Heart left ventricle (tissue), 16 donors: ENCODE data around the gene SEC61G. TPM values are rescaled to one million over a fixed set of nuclear protein-coding genes. Genes with fewer than 3 reads are reported as not detected.

ENCODE experiments used
- ATAC-seq, 4 donors: fragments of 200-7000 bp; cut with Tn5 transposase; one replicate each; pipeline ENCODE4 v1.9.1; 2020 to 2022; ENCODE audit warnings: moderate library complexity in 4 of 4, mild to moderate bottlenecking in 3 of 4, moderate number of reproducible peaks in 1 of 4
- DNase-seq, 5 donors: peaks; one replicate each; pipeline ENCODE4 v3.0.0-alpha.2; 2020
- H3K27ac ChIP-seq, 12 donors: fragments of 200-600 bp; sonication (generic) in 4 of 12; one replicate each; pipeline versions ENCODE4 v1.5.0 to v1.8.0; 2016 to 2022; ENCODE audit warnings: mild to moderate bottlenecking in 2 of 12
- H3K27me3 ChIP-seq, 9 donors: fragments of 200-600 bp; sonication (generic) in 2 of 9; one replicate each; pipeline versions ENCODE4 v1.5.1 to v1.8.0; 2016 to 2022; ENCODE audit warnings: mild to moderate bottlenecking in 3 of 9
- H3K36me3 ChIP-seq, 9 donors: fragments of 200-600 bp; sonication (generic) in 2 of 9; one replicate each; pipeline versions ENCODE4 v1.5.0 to v1.8.0; 2018 to 2022; ENCODE audit warnings: mild to moderate bottlenecking in 2 of 9
- H3K4me1 ChIP-seq, 12 donors: fragments of 200-600 bp; sonication (generic) in 4 of 12; one replicate each; pipeline versions ENCODE4 v1.5.0 to v1.8.0; 2016 to 2022; ENCODE audit warnings: mild to moderate bottlenecking in 3 of 12
- H3K4me3 ChIP-seq, 12 donors: fragments of 200-600 bp; sonication (generic) in 4 of 12; one replicate each; pipeline versions ENCODE4 v1.5.0 to v1.8.0; 2017 to 2022; ENCODE audit warnings: mild to moderate bottlenecking in 9 of 12, moderate library complexity in 4 of 12
- H3K9me3 ChIP-seq, 12 donors: fragments of 200-600 bp; sonication (generic) in 4 of 12; one replicate each; pipeline versions ENCODE4 v1.5.0 to v1.8.0; 2016 to 2022; ENCODE audit warnings: mild to moderate bottlenecking in 1 of 12
- POLR2A ChIP-seq, 2 donors: fragments of 450-650 bp; IDR thresholded peaks; one replicate each; pipeline ENCODE4 v1.6.1; 2017; ENCODE audit warnings: antibody characterized with exemption in 2 of 2, mild to moderate bottlenecking in 2 of 2, moderate library complexity in 2 of 2
- WGBS, 4 donors: extraction: QIAGEN DNeasy Blood & Tissue Kit in 2 of 4; methylation state at CpG; one replicate each; pipeline versions ENCODE4 v1.1.5 to v1.1.7; 2013 to 2018; 5-methylcytosine and 5-hydroxymethylcytosine counted together
- intact Hi-C, 10 donors: fragments of 100-400 bp; cut with DNase I; formaldehyde crosslinking; loops; one replicate each; pipeline versions ENCODE4 v1.11.1 to v1.14.2; 2022
- polyA plus RNA-seq, 2 donors: library from polyadenylated mRNA; stranded (reverse); fragments of 200-250 nt; gene quantifications; one replicate each; pipeline ENCODE4 v1.2.3, GENCODE V29; 2013
- total RNA-seq, 9 donors: library from RNA; depleted of rRNA in 2 of 9; stranded (reverse); fragments of >200 nt in 2 of 9; fragmentation: NEBNext Ultra II Directional in 3 of 9; extraction: Animal tissue kit (Norgen Biotek cat#: 25700) in 3 of 9; gene quantifications; one replicate each; pipeline versions ENCODE4 v1.1.0 to v1.2.4, GENCODE V29; 2016 to 2023
- TF ChIP-seq, protein P1 (sequence below), 12 donors: fragments of 200-600 bp; sonication (generic) in 4 of 12; IDR thresholded peaks; one replicate each; pipeline versions ENCODE4 v1.5.0 to v1.8.0; 2018 to 2022; ENCODE audit warnings: antibody characterized with exemption in 12 of 12, mild to moderate bottlenecking in 5 of 12
- donor health status: ischemic (EF 13 %, LVEDD 7.1; RV severe dilation, severe dysfunction).
- donor health status: healthy with polysubstance abuse.
- donor health status: DM: no; HTN: yes; CAD: no.
- donor health status: DM: no; HTN: no; CAD: no.
- donor health status: ischemic (EF 25% LVEDD 6.9; RV normal size, moderate dysfunction).
- donor health status: ischemic (EF 25% LVEDD 5.7; RV mildly dilated, moderate dysfunction).
- donor health status: healthy.
- donor health status: DM: yes; HTN: yes; CAD: no.
- donor health status: ischemic (EF 35%, LVEDD 5.7; RV mildly dilated, moderate dysfunction).
- donor health status: nonischemic (EF 11% LVEDD 7.7; RV severe dilation, severe dysfunction).
- donor health status: DM: yes; HTN: yes; CAD: no.
- donor health status: PGD.
- donor health status: ischemic (EF 29% LVEDD 5.4; RV normal size, mild dysfunction).
- donor health status: nonischemic (EF 23%, LVEDD 6.1; RV moderate dilation, normal function).

Gene SEC61G
- total and polyA plus RNA-seq, 11 donors, result 65.7 to 629 (median 106) TPM

DNA sequence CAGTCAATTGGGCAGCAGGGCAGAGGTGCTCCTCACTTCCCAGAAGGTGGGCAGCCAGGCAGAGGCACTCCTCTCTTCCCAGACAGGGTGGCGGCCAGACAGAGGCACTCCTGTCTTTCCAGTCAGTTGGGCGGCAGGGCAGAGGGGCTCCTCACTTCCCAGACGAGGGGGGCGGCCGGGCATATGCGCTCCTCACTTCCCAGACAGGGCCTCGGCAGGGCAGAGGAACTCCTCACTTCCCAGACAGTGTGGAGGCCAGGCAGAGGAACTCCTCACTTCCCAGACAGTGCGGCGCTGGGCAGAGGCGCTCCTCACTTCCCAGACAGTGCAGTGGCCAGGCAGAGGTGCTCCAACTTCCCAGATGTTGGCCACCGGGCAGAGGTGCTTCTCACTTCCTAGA lies 33.4 kb upstream of the SEC61G start:
- TF ChIP-seq POLR2A (IDR thresholded peaks at IDR 0.05), result no peak
- TF ChIP-seq, protein P1, sequence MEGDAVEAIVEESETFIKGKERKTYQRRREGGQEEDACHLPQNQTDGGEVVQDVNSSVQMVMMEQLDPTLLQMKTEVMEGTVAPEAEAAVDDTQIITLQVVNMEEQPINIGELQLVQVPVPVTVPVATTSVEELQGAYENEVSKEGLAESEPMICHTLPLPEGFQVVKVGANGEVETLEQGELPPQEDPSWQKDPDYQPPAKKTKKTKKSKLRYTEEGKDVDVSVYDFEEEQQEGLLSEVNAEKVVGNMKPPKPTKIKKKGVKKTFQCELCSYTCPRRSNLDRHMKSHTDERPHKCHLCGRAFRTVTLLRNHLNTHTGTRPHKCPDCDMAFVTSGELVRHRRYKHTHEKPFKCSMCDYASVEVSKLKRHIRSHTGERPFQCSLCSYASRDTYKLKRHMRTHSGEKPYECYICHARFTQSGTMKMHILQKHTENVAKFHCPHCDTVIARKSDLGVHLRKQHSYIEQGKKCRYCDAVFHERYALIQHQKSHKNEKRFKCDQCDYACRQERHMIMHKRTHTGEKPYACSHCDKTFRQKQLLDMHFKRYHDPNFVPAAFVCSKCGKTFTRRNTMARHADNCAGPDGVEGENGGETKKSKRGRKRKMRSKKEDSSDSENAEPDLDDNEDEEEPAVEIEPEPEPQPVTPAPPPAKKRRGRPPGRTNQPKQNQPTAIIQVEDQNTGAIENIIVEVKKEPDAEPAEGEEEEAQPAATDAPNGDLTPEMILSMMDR (IDR thresholded peaks at IDR 0.05), result no peak
- H3K4me1 ChIP-seq, result peaks cover 0 to 8% (median 2%) of the 10 kb centered on the region in 12 donors
- H3K27me3 ChIP-seq, result no peaks in the 10 kb centered on the region
- WGBS, 4 donors, result 50 to 86% (median 83%) methylated on average over 10 to 11 of the region's 11 CpGs
- no peak overlapping the region for H3K27ac ChIP-seq
- no peaks in the 10 kb centered on the region for H3K9me3 ChIP-seq
- no peaks in the 10 kb centered on the region for H3K36me3 ChIP-seq
- no peak for ATAC-seq
- intact Hi-C loops, result loop anchor here in 2 of 10 donors (5.0 to 10.0 kb wide), 2 partner anchors 45 to 222 kb away; partner anchors contain the start of gene EGFR (in 1 of the 2)
- no peak for DNase-seq
- no peak overlapping the region for H3K4me3 ChIP-seq

DNA sequence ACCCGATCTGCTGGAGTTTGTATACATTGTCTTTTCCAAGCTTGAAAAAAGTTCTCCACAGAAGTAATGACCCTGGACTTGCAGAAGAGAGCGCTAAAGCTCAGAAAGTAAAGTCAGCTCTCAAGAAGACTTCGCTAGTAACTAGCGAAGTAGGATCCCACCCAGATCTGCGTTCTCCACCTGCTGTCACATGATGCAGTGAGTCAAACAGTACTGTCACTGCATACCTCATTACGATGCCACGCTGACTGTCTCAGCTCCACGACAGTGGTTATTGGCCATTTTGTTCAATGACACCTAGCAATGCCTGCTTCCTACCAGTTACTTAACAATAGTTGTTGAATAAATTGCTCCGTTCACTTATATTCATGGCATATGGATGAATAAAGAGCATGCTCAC lies 29.7 kb upstream of the SEC61G start:
- Histone ChIP-seq H3K4me1 (peaks cover 0 to 8% (median 2%) of the 10 kb centered on the region in 12 donors), H3K27ac (no peak overlapping the region), H3K9me3 (no peaks in the 10 kb centered on the region), H3K27me3 (no peaks in the 10 kb centered on the region), H3K4me3 (no peak overlapping the region), H3K36me3 (no peaks in the 10 kb centered on the region)
- TF ChIP-seq, protein P1 (IDR thresholded peaks at IDR 0.05), result peak; percentile 52 to 81 (median 71)
- no peak for TF ChIP-seq POLR2A (IDR thresholded peaks at IDR 0.05)
- no peak for DNase-seq
- WGBS, 4 donors, result 2 to 9% (median 8%) methylated on average over 9 of the region's 9 CpGs
- intact Hi-C loops, result loop anchor here (1.0 to 10.0 kb wide), 9 partner anchors 49 to 467 kb away; partner anchors contain the start of gene EGFR (in 1 of the 10)
- peak; percentile 55 to 82 (median 76) for ATAC-seq

DNA sequence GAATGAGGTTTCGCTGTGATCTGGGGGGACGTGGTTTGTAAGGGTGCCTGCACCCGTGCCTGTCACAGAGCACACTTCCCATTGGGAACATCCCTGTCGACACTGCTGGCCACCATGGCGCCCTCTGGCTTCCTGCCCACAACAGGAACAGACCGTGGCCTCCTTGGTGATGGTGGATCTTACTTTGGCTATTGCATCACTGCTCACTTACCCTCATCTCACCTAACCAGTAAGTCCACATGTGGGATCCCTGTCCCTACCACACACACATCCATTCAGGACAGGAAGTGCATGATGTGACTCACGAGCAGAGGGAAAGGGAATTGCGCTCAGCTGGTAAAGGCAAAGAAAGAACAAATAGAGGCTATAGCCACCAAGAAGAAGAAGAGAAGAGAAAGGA lies 26.2 kb upstream of the SEC61G start:
- Histone ChIP-seq H3K36me3 (no peaks in the 10 kb centered on the region), H3K27me3 (no peaks in the 10 kb centered on the region), H3K27ac (no peak overlapping the region), H3K4me3 (no peak overlapping the region), H3K4me1 (peaks cover 0 to 8% (median 2%) of the 10 kb centered on the region in 12 donors), H3K9me3 (no peaks in the 10 kb centered on the region)
- no peak for ATAC-seq
- 73 to 83% (median 77%) methylated on average over 8 of the region's 8 CpGs for WGBS, 4 donors
- intact Hi-C loops, result loop anchor here in 5 of 10 donors (5.0 to 10.0 kb wide), 4 partner anchors 52 to 467 kb away; partner anchors contain the start of gene EGFR (in 1 of the 5)
- no peak for TF ChIP-seq POLR2A (IDR thresholded peaks at IDR 0.05)
- TF ChIP-seq, protein P1 (IDR thresholded peaks at IDR 0.05), result no peak
- no peak for DNase-seq

DNA sequence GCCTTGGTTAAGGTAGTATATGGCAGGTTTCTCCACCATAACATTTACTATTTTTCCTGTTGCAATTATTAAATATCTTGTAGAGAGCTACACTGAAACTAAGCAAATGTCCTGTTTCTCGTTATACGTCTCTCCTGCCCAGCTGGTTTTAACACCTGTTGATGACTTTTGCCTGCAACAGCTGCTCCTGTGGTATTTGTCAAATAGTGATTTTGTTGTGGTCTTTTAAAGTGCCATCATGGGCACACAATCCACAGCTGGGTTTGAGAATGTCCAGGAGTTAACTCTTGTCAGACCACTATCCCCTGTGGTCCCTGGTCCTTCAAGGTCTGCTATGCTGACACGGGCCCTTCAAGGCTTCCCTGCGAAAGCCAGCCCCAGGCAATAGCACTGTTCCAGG lies 24.9 kb upstream of the SEC61G start:
- no peak overlapping the region for H3K27ac ChIP-seq
- TF ChIP-seq, protein P1 (IDR thresholded peaks at IDR 0.05), result no peak
- no peak for TF ChIP-seq POLR2A (IDR thresholded peaks at IDR 0.05)
- H3K27me3 ChIP-seq, result no peaks in the 10 kb centered on the region
- H3K4me3 ChIP-seq, result no peak overlapping the region
- H3K9me3 ChIP-seq, result no peaks in the 10 kb centered on the region
- 89 to 92% (median 90%) methylated on average over 4 of the region's 4 CpGs for WGBS, 4 donors
- no peak for ATAC-seq
- H3K4me1 ChIP-seq, result peaks cover 0 to 7% (median 2%) of the 10 kb centered on the region in 12 donors
- DNase-seq, result no peak
- H3K36me3 ChIP-seq, result no peaks in the 10 kb centered on the region
- intact Hi-C loops, result loop anchor here in 1 of 10 donors (10.0 kb wide), 1 partner anchor 231 kb away; the partner anchor contains the start of gene EGFR
